HG02943 (cell line): Measurements from ENCODE around the gene GZF1.
A peak's percentile ranks its signal among the peaks of the same experiment; 100 is the strongest.
"Not testable (repeated sequence)": the region's sequence is repeated elsewhere in the genome, so short reads cannot be mapped to it uniquely, and the experiment has no call there.

Experiments
- ATAC-seq: cut with Tn5 transposase; IDR thresholded peaks from one replicate; pipeline ENCODE4 v1.9.1; 2021; ENCODE audit warnings: mild to moderate bottlenecking, low read depth, moderate library complexity; ENCODE audit not compliant: unreplicated experiment

Gene GZF1

DNA sequence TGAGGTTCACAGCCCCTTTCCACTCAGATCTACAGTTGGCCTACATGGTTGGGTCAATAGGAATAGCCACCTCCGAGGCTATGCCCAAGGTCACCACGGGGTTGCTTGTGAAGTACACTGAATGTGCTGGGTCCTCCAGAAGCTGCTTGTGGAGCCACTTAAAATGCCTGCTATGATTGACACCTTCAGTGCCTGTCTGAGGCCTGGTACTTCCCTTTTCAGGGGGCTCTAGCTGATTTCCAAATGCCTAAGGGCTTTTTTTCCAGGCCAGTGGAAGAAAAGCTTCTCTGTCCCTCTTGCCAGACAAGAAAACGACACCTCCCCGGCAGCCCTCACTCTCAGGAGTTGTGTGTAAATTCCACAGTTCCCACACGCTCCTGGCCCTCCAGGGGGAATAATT, 17.6 kb upstream of the GZF1 start:
- no peak for ATAC-seq

DNA sequence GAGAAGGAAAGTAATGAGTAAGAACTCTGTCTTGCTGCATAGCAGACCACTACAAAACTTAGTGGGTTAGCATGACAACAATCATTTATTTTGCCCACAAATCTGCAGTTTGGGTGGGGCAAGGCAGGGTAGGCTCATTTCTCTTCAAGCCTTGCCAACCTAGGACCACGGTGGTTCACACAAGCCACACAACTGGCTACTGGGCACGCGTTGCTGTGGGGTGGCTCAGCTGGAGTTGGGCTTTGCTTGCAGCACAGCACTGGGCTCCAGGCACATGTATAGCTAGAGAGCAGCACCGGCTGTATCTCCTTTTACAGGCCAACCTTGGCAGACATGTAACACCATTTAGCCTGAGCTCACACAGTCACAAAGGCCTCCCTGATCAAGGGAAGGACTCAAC, 16.0 kb upstream of the GZF1 start:
- no peak for ATAC-seq

DNA sequence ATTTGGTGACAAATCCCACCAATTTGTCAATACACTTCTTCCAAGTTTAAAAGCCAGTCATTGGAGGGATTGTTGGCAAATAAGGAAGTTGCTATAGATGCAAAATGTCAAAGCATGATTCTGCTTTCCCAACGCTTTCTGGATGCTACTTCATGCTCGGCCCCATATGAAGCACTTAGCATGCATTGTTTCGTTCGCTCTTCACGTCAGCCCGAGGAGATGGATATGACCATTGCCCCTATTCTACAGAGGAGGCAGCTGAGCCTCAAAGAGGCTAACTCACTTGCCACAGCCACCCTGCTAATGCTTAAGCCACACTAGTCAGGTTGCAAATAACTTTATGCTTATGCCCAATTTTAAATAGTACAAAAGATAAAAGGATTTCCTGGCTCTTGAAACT, 14.2 kb upstream of the GZF1 start:
- ATAC-seq: no peak

DNA sequence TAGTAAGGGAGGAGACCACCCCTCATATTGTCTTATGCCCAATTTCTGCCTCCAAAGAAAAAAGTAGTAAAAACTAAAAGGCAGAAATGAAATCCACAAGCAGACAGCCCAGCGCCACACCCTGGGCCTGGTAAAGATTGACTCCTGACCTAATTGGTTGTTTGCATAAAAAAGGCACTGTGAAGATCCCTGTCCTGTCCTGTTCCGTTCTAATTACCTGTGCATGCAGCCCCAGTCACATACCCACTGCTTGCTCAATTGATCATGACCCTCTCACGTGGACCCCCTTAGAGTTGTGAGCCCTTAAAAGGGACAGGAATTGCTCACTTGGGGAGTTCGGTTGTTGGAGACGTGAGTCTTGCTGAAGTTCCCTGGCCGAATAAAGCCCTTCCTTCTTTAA, 13.5 kb upstream of the GZF1 start:
- not testable (repeated sequence) for ATAC-seq

DNA sequence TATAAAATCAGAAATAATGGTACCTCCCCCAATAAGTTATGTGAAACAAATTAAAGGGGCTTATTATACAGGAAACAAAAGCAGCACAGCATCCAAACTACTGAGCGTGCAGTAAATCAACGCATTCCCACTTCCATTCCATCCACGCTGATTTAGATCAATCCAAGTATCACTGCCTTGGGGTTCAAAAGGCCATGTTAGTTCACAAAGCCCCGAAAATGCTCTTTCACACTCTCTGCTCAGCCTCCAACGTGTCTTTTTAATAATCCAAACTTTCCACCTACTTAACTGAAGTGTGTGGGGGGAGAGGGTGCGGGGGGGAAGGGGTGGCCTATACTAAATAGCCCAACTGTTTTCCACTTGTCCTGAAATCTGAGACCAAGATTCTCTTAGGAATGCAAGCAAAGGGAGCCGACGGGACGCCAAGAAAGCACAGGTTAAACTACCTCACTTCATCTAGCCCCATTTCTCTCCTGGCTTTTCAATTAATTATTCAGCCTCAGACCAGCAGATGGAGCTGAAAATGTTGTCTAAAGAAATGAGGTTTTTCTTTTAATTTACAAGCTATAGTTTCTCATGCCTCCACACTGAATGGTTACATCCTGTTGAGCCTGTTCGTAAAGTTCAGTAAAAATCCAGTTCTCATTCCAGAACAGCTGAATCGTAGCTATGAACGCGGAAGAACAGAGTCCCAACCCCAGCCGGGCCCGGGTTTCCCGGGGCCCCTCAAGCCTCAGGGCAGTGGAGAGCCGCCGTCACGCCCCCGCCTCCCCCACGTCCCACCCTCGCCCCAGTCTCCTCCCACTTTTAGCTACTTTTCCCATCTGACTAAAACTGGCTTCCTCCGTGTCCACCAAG, 12.4 kb upstream of the GZF1 start:
- ATAC-seq: peak; percentile 35

DNA sequence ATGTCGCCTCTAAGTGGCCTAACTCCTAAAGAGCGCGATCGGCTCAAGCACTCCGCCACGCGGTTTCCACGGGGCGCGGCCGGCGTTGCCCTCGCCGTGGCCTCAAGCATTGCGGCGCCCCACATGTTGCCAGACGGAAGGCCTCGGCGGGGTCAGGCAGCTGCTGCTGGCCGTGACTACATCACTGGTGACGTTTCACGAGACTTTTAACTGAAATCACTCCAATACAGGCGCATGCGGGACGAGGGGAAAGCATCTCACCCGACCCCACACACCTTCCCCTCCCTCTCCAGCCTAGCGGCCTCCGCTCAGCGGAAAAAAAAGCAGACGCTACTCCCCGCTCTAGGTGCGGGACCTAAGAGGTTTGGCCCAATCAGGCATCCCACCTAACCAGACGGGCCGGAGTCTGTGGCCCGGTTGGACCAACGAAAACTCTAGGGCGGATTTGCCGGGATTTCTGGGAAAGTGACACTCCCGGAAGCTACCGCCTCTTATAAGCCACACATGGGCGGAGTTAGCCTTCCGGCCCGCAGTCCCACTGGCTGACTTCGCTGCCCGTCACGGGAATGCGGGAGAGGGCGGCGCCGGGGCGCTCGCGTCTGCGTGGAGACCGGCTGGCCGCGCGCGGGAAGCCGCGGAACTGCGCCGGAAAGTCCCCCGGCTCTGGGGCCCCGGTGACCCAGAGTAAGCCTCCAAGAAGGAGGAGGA, 11.6 kb upstream of the GZF1 start, which contains the start of gene NXT1:
Gene NXT1 (plus strand): TSS at position 596 of the 708 bp plus-strand sequence. CDS start 3,251 bp downstream, outside the sequence.
- ATAC-seq: peak; percentile 83

DNA sequence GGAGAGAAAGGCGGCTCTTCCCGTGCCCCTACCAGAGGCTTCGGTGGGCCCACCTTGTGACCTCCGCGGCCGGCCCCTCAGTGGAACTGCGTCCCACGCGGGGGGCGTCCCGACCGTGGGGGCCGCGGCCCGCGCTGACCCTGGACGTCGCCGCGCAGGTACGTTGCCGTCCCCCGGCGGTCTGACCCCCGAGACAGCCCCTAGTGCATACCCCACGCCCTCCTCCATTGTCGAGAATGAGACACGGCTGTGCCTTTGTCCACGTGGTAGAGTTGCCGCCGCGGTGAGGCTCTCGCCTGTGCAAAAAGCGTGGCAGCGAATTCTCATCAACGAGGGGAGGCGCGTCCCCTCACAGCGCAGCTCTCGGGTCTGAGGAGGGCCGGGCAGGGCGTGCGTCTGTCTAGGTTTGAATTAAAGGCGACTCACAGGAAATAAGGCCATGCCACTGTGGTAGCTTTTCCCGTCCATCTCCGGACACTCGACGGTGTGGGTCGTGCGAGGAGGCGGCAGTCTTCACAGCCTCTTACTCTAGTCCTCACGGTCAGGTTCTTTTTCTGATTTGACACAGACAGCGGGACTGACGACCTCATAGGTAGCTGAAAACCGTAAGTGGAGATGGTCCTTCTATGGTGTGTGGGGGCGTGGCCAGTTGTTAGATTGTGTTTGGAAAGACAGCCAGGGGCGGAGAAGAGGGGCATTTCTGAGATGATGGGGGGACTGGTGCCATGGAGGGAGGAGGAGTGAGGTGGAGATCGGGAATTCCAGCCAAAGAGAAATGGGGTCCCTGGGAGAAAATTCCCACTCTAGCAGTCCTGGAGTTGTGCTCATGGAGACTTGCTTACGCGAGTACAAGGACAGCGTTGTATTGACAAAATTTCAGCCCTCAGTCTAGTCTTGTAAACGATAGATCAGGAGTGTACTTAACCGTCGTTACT, 10.8 kb upstream of the GZF1 start:
- peak; percentile 23 for ATAC-seq

GRCh38 chr20:23356203-23356602, 5.8 kb upstream of the GZF1 start:
- no peak for ATAC-seq

GRCh38 chr20:23357767-23358562, 4.0 kb upstream of the GZF1 start:
- ATAC-seq: peak; percentile 69

DNA sequence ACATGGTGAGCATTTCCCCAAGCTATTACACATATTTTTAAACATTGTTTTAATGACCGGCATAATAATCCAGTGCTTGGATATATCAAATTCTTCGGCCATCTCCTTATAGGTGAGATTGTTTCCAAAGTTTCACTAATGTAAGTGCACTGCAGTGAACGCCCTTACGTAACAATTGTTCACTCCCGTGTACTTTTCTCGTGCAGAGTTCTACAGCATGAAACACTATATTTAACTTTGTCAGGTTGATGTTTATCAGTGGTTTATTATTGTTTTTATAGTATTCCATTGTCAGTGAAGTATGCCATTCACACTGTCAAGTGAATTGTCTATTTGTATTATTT, 3.4 kb upstream of the GZF1 start:
- ATAC-seq: no peak

DNA sequence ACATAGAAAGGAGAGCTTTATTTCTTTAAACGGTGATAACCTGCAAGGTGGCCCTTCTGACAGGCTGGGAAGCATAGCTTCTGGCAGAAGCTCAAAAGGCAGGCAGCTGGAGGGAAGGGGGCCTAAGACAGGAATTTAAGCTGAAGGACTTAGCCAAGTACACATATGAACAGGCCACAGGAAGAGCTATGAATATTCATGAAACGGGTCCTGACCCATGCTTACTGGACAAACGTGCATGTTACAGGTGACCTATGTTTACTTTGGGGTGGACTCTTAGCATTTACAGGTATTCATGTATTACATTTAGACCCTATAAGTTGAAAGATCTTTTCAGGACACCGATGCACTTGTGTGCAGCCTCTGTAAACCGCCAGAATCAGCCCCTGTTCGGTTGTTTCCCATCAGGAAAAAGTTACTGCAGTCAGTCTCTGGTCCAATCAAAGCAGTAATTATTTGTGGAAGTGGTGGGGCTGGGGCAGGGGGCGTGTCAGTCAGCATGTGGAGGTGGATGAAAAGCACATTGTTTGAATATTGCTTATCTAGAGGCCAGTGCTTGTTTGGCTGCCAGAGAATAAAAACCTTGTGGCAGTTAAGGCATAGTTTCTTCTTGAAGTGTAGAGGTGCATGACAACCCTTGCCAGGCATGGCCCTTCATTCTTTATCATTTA, 2.9 kb upstream of the GZF1 start:
- ATAC-seq: no peak

- no peak for ATAC-seq
Observed at GRCh38 chr20:23360531-23360930, 1.5 kb upstream of the GZF1 start.

DNA sequence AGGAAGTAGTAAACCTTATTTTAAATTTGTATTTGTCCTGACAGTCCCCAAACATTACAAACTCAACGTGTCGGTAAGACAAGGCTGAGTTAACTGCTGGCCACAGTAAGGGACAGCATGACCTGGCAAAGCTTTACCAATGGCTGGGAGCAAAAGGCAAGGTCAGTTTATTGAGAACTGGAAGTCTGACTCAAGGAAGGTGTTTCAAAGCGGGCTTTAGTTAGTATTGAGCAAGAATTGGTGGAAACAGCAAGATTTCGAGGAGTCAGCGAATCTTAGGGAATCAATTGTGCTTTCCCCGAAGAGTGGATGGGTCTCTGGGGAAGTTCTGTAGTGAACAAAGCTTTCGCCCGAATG, 885 bp upstream of the GZF1 start:
- ATAC-seq: no peak

GRCh38 chr20:23362392-23363256, 642 bp downstream of the GZF1 start:
- peak; percentile 11 for ATAC-seq

- ATAC-seq: no peak
Observed at GRCh38 chr20:23363257-23363649, 1.3 kb downstream of the GZF1 start.

- ATAC-seq: no peak
Observed at GRCh38 chr20:23365390-23366165, 3.6 kb downstream of the GZF1 start.

GRCh38 chr20:23366384-23366783, 4.4 kb downstream of the GZF1 start:
- no peak for ATAC-seq

DNA sequence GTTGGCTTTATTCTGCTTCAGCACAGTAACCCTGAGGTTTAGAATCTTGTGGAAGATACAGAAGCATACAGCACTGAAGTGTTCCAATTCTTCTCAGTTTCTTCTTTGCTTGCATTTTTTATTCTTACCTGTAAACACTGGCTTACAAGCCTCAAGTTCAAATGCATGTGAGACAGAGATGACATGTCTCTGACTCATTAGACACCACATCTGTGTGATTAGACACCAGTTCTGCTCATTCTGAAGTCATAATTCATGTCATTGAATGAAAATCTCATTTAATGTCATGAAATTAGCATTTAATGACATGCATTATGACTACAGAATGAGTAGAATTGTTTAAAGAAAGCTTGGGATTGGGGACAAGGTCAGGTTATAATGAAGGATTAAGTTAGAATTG, 5.8 kb downstream of the GZF1 start:
- no peak for ATAC-seq
